K562 (cell line): ENCODE results near the gene C4orf50. TPM values are rescaled to one million over a fixed set of nuclear protein-coding genes. Genes with fewer than 3 reads are reported as not detected.

Source experiments
- ATAC-seq: fragments of 200-7000 bp; cut with Tn5 transposase; 3 replicates; pipeline ENCODE4 v1.9.1; 2020; ENCODE audit warnings: moderate library complexity
- BruUV-seq: library from RNA; stranded (reverse); fragments of 400-500 nt; replicated peaks from 2 replicates; lab custom pipeline; 2021; lab: Mats Ljungman, UMichigan
- CTCF ChIA-PET: fragments of 300-600 bp; formaldehyde crosslinking; extraction: SDS; loops from one replicate; lab custom pipeline; 2021; ENCODE audit warnings: low intra/inter-chr PET ratio; lab: Yijun Ruan, JAX
- POLR2A ChIA-PET: fragments of 300-600, 350-650 bp; sonication (Branson Sonifier 250); formaldehyde crosslinking; extraction: SDS; loops from one replicate; lab custom pipeline; 2021; ENCODE audit warnings: antibody characterized with exemption, inconsistent platforms; lab: Yijun Ruan, JAX
- DNase-seq, 4 experiments: peaks; one replicate each; pipeline versions ENCODE4 v3.0.0 to v3.0.0-alpha.2; 2011 to 2018; ENCODE audit warnings: low spot score in 3 of 4, mixed read lengths in 3 of 4; ENCODE audit errors: extremely low read depth in 1 of 4
- FAIRE-seq: peaks from 2 replicates; lab custom pipeline; 2011; peaks lifted over from hg19 to GRCh38; lab: Jason Lieb, UNC
- H2AFZ ChIP-seq: 2 replicates; pipeline ENCODE4 v1.6.0; 2011; ENCODE audit warnings: low read depth, low read length, control low read depth, inconsistent platforms
- H3K27ac ChIP-seq: fragments of 200-600 bp; 3 replicates; pipeline ENCODE4 v1.8.0; 2011; ENCODE audit warnings: low read depth, mild to moderate bottlenecking, control low read depth, inconsistent platforms, low read length, moderate library complexity, mixed read lengths; ENCODE audit errors: extremely low read depth
- H3K27me3 ChIP-seq, 2 experiments: fragments of 300-600 bp in 1 of 2; 2 replicates in 1 of 2; 3 replicates in 1 of 2; pipeline versions ENCODE4 v1.6.0 to v1.8.0; 2011; ENCODE audit warnings: inconsistent platforms in 2 of 2, low read length in 2 of 2, mild to moderate bottlenecking in 1 of 2, mixed read lengths in 1 of 2, moderate library complexity in 1 of 2; ENCODE audit not compliant: control insufficient read depth in 2 of 2, insufficient read depth in 2 of 2
- H3K36me3 ChIP-seq: fragments of 300-600 bp; 3 replicates; pipeline ENCODE4 v1.8.0; 2011; ENCODE audit warnings: mild to moderate bottlenecking, low read length, inconsistent platforms; ENCODE audit not compliant: control insufficient read depth, insufficient read depth
- H3K4me1 ChIP-seq, 2 experiments: fragments of 200-600 bp in 1 of 2; replicated peaks in 1 of 2; 2 replicates in 1 of 2; 3 replicates in 1 of 2; pipeline versions ENCODE4 v1.5.1 to v1.8.0; 2011; ENCODE audit warnings: inconsistent platforms in 2 of 2, low read length in 2 of 2, mild to moderate bottlenecking in 1 of 2, mixed read lengths in 1 of 2, moderate library complexity in 1 of 2; ENCODE audit not compliant: control insufficient read depth in 2 of 2, insufficient read depth in 2 of 2
- H3K4me2 ChIP-seq: 2 replicates; pipeline ENCODE4 v1.6.1; 2011; ENCODE audit warnings: low read length, control low read depth, inconsistent platforms, mixed read lengths; ENCODE audit not compliant: insufficient read depth
- H3K4me3 ChIP-seq: fragments of 200-600 bp; sonication (generic), shearing (Covaris generic); 2 replicates; pipeline ENCODE4 v1.5.1; 2016; ENCODE audit warnings: control low read depth, inconsistent platforms
- H3K79me2 ChIP-seq: fragments of 200-600 bp; 3 replicates; pipeline ENCODE4 v1.8.0; 2011; ENCODE audit warnings: low read length, inconsistent platforms; ENCODE audit not compliant: control insufficient read depth, insufficient read depth
- H3K9ac ChIP-seq, 2 experiments: 2 replicates each; pipeline versions ENCODE4 v1.6.0 to v1.6.1; 2011; ENCODE audit warnings: low read depth in 2 of 2, low read length in 2 of 2, control low read depth in 1 of 2, inconsistent platforms in 1 of 2, mild to moderate bottlenecking in 1 of 2, mixed read lengths in 1 of 2; ENCODE audit not compliant: insufficient read depth in 1 of 2
- H3K9me1 ChIP-seq: one replicate; pipeline ENCODE4 v1.6.0; 2011; ENCODE audit warnings: inconsistent platforms, mild to moderate bottlenecking, low read length, moderate library complexity; ENCODE audit not compliant: control insufficient read depth, insufficient read depth
- H3K9me3 ChIP-seq: replicated peaks from 2 replicates; pipeline ENCODE4 v1.5.1; 2011; ENCODE audit warnings: low read depth, low read length, inconsistent platforms; ENCODE audit not compliant: control insufficient read depth, insufficient read depth
- H4K20me1 ChIP-seq: replicated peaks from 2 replicates; pipeline ENCODE4 v1.6.1; 2011; ENCODE audit warnings: low read length, inconsistent platforms, mixed read lengths; ENCODE audit not compliant: control insufficient read depth, insufficient read depth
- DPF2 ChIP-seq: fragments of 450-650 bp; IDR thresholded peaks from 2 replicates; pipeline ENCODE4 v1.6.1; 2016
- EWSR1 ChIP-seq: fragments of 450-650 bp; IDR thresholded peaks from 2 replicates; pipeline ENCODE4 v1.6.1; 2018; ENCODE audit warnings: borderline replicate concordance, mild to moderate bottlenecking, low read depth, moderate library complexity; ENCODE audit not compliant: partially characterized antibody
- HNRNPH1 ChIP-seq: fragments of 200-400 bp; formaldehyde crosslinking; optimal IDR thresholded peaks from 2 replicates; pipeline ENCODE3; 2017; ENCODE audit warnings: low read depth, mild to moderate bottlenecking, low read length, moderate library complexity
- MYBL2 ChIP-seq, 2 experiments: fragments of 450-650 bp in 1 of 2; sonication (generic) in 1 of 2; formaldehyde crosslinking in 1 of 2; IDR thresholded peaks; 2 replicates each; pipeline versions ENCODE4 v1.6.1 to v1.8.1; 2017 to 2022; ENCODE audit warnings: borderline replicate concordance in 1 of 2, inconsistent platforms in 1 of 2, low read depth in 1 of 2, mild to moderate bottlenecking in 1 of 2, missing genetic modification reagents in 1 of 2, moderate library complexity in 1 of 2
- SIN3A ChIP-seq, 2 experiments: fragments of 150-350 bp in 1 of 2; IDR thresholded peaks; 2 replicates each; pipeline ENCODE4 v1.6.1; 2011 to 2016; ENCODE audit warnings: borderline replicate concordance in 2 of 2, low read depth in 2 of 2, low read length in 2 of 2, mild to moderate bottlenecking in 2 of 2, moderate library complexity in 2 of 2; ENCODE audit not compliant: control insufficient read depth in 1 of 2
- SP1 ChIP-seq: sonication (generic); formaldehyde crosslinking; IDR thresholded peaks from 2 replicates; pipeline ENCODE4 v1.8.1; 2022; ENCODE audit warnings: mild to moderate bottlenecking, missing genetic modification reagents
- TCF7L2 ChIP-seq: fragments of 150-350 bp; IDR thresholded peaks from 2 replicates; pipeline ENCODE4 v1.6.1; 2016; ENCODE audit warnings: low read depth, mild to moderate bottlenecking, low read length, moderate library complexity
- ZNF695 ChIP-seq: fragments of 450-650 bp; formaldehyde crosslinking; IDR thresholded peaks from 2 replicates; pipeline ENCODE4 v1.4.0; 2020; ENCODE audit warnings: mild to moderate bottlenecking, moderate library complexity
- ZZZ3 ChIP-seq: fragments of 450-650 bp; IDR thresholded peaks from 2 replicates; pipeline ENCODE4 v1.6.1; 2016; ENCODE audit warnings: antibody characterized with exemption, mild to moderate bottlenecking, moderate library complexity
- WGBS: fragments of 100-300 bp; shearing (Covaris generic); methylation state at CpG from one replicate; pipeline ENCODE4 v1.1.6; 2016; ENCODE audit warnings: low coverage, mixed read lengths; ENCODE audit not compliant: insufficient coverage; ENCODE audit errors: missing lambda C conversion rate; 5-methylcytosine and 5-hydroxymethylcytosine counted together
- in situ Hi-C: fragments of 300-500 bp; cut with MboI; formaldehyde crosslinking; loops from 4 replicates; pipeline ENCODE4 v1.15.0; 2018; ENCODE audit warnings: inconsistent platforms, mixed read lengths
- intact Hi-C: fragments of 100-400 bp; cut with micrococcal nuclease; formaldehyde crosslinking; loops from 2 replicates; pipeline ENCODE4 v1.14.2; 2022
- polyA plus RNA-seq, 8 experiments: library from polyadenylated mRNA; depleted of rRNA in 4 of 8; stranded (reverse) in 5 of 8; unstranded in 3 of 8; fragments of >200 nt; fragmentation: Nextera tagmentation in 2 of 8; fragmentation: Illumina TruSeq in 1 of 8; extraction: Ambion mirVana in 2 of 8; extraction: Trizol in 1 of 8; gene quantifications; 2 replicates each; pipeline versions ENCODE4 v1.2.1 to v1.2.3, GENCODE V29; 2011 to 2014; ENCODE audit warnings: inconsistent platforms in 1 of 8, missing spikeins in 1 of 8
- total RNA-seq, 7 experiments: library from RNA; depleted of rRNA in 6 of 7; stranded (reverse); fragments of >200 nt in 6 of 7; fragmentation: Illumina TruSeq in 2 of 7; extraction: Trizol in 2 of 7; gene quantifications; 2 replicates each; pipeline versions ENCODE4 v1.2.1 to v1.2.3, GENCODE V29; 2011 to 2021; ENCODE audit warnings: low replicate concordance in 1 of 7
- TF ChIP-seq, protein P1 (sequence below): fragments of 250-450 bp; sonication (Bioruptor Pico); IDR thresholded peaks from 2 replicates; pipeline ENCODE4 v1.8.0; 2022; ENCODE audit warnings: moderate library complexity, mild to moderate bottlenecking, inconsistent platforms
- TF ChIP-seq, protein P2 (sequence below), 2 experiments: fragments of 450-650 bp; IDR thresholded peaks; 2 replicates each; pipeline ENCODE4 v1.6.1; 2018; ENCODE audit warnings: mild to moderate bottlenecking in 2 of 2, low read depth in 1 of 2; ENCODE audit not compliant: partially characterized antibody in 2 of 2

The C4orf50 gene
- total and polyA plus RNA-seq, 9 of the 15 experiments (the other 6 are each of a cell fraction or from before 2014, with no cell fraction given): not detected

DNA sequence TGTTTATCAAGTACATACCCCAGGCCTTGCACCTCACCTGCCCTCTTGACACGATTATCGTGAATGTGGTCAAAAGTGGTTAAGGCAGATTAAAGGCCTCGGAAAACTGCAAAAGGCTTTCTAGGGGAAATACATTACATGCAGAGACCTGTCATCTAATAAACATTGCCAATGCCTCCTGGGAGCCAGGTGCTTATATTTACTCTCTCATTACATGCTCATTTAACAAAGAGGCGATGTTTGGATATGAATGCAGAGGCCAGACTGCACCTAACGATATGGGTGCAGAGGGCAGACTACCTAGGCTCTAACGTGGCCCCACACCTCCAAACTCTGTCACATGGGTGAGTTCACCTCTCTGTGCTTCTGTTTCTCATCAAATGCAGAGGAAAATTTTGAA, 139.9 kb downstream of the C4orf50 start:
- Histone ChIP-seq H3K9me1 (no peaks in the 10 kb centered on the region), H3K79me2 (no peaks in the 10 kb centered on the region), H4K20me1 (no peaks in the 10 kb centered on the region), H3K4me1 (no peaks in the 10 kb centered on the region), H2AFZ (no peak overlapping the region), H3K4me2 (no peak overlapping the region), H3K27me3 (no peaks in the 10 kb centered on the region), H3K27ac (no peak overlapping the region), H3K36me3 (no peaks in the 10 kb centered on the region), H3K9me3 (no peaks in the 10 kb centered on the region), H3K9ac (no peak overlapping the region), H3K4me3 (no peak overlapping the region)
- ATAC-seq (no peak), FAIRE-seq (no peak), DNase-seq (no peak)
- in situ Hi-C loops (no loop called here), intact Hi-C loops (no loop called here)
- CTCF ChIA-PET: no interaction called here
- POLR2A ChIA-PET: no interaction called here
- BruUV-seq: no TSS peak
- TF ChIP-seq, protein P1, sequence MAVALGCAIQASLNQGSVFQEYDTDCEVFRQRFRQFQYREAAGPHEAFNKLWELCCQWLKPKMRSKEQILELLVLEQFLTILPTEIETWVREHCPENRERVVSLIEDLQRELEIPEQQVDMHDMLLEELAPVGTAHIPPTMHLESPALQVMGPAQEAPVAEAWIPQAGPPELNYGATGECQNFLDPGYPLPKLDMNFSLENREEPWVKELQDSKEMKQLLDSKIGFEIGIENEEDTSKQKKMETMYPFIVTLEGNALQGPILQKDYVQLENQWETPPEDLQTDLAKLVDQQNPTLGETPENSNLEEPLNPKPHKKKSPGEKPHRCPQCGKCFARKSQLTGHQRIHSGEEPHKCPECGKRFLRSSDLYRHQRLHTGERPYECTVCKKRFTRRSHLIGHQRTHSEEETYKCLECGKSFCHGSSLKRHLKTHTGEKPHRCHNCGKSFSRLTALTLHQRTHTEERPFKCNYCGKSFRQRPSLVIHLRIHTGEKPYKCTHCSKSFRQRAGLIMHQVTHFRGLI: no peak
- TF ChIP-seq DPF2 (no peak), SIN3A (IDR thresholded peaks at IDR 0.05; ENCODE audit: borderline replicate concordance in 2 of 2, control insufficient read depth in 1 of 2, low read depth in 2 of 2, low read length in 2 of 2) (no peak), ZZZ3 (no peak), EWSR1 (no peak), MYBL2 (IDR thresholded peaks at IDR 0.05; ENCODE audit: low read depth) (no peak), MYBL2 (CRISPR knock-in tag; IDR thresholded peaks at IDR 0.05; ENCODE audit: borderline replicate concordance) (no peak), SP1 (no peak), TCF7L2 (no peak), HNRNPH1 (no peak), ZNF695 (CRISPR knock-in tag) (no peak)
- TF ChIP-seq, protein P2, sequence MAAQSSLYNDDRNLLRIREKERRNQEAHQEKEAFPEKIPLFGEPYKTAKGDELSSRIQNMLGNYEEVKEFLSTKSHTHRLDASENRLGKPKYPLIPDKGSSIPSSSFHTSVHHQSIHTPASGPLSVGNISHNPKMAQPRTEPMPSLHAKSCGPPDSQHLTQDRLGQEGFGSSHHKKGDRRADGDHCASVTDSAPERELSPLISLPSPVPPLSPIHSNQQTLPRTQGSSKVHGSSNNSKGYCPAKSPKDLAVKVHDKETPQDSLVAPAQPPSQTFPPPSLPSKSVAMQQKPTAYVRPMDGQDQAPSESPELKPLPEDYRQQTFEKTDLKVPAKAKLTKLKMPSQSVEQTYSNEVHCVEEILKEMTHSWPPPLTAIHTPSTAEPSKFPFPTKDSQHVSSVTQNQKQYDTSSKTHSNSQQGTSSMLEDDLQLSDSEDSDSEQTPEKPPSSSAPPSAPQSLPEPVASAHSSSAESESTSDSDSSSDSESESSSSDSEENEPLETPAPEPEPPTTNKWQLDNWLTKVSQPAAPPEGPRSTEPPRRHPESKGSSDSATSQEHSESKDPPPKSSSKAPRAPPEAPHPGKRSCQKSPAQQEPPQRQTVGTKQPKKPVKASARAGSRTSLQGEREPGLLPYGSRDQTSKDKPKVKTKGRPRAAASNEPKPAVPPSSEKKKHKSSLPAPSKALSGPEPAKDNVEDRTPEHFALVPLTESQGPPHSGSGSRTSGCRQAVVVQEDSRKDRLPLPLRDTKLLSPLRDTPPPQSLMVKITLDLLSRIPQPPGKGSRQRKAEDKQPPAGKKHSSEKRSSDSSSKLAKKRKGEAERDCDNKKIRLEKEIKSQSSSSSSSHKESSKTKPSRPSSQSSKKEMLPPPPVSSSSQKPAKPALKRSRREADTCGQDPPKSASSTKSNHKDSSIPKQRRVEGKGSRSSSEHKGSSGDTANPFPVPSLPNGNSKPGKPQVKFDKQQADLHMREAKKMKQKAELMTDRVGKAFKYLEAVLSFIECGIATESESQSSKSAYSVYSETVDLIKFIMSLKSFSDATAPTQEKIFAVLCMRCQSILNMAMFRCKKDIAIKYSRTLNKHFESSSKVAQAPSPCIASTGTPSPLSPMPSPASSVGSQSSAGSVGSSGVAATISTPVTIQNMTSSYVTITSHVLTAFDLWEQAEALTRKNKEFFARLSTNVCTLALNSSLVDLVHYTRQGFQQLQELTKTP (IDR thresholded peaks at IDR 0.05; ENCODE audit: low read depth in 1 of 2, partially characterized antibody in 2 of 2): no peak
- WGBS: 2% methylated on average over 6 of the region's 6 CpGs
